SW 1271 (cell line): Measurements from ENCODE around the gene SLC4A5.
"Not testable (repeated sequence)": the region's sequence is repeated elsewhere in the genome, so short reads cannot be mapped to it uniquely, and the experiment has no call there.

Source experiments
- DNase-seq, 2 experiments: peaks; one replicate each; lab custom pipeline; 2025; lab: John Stamatoyannopoulos, UW

Gene SLC4A5

GRCh38 chr2:74199275-74199701 is 143.9 kb downstream of the SLC4A5 start:
- DNase-seq, result no peak

DNA sequence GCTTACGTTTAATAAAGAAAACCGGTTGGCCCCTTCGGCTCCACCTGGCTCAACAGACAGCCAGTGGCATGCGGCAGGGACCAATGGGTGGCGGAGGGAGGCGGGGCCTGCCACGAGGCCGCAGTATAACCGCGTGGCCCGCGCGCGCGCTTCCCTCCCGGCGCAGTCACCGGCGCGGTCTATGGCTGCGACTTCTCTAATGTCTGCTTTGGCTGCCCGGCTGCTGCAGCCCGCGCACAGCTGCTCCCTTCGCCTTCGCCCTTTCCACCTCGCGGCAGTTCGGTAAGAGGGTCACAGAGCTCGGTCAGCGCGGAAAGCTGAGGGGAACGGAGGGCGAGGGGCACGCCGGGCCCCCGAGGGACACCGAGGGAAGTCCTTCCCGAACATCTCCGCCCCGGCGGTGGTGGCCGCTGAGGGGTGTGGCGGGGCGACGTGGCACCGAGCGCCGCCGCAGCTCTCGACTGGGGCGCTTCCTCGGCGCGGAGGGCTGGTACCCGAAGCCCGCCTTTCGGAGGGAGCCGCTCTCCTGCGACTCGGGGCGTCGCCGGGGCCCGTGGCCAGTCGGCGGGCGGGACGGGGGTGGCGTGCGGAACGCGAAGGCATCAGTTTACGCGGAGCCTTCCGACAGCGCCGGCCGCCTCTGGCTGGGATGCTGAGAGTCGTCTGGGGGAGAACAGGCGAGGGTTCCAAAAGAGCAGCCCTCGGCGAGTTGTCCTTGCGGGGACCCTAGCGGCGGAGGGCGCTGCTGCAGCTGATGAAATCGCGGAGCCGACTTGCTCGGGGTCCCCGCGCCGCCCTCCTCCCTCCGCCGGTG is 144.5 kb downstream of the SLC4A5 start, which contains the start of gene MTHFD2:
Gene MTHFD2, plus strand, starts transcription at position 155 of the 814 bp plus-strand sequence. Its CDS starts 27 bp downstream, at position 182.
- peak; percentile 93 to 97 for DNase-seq

DNA sequence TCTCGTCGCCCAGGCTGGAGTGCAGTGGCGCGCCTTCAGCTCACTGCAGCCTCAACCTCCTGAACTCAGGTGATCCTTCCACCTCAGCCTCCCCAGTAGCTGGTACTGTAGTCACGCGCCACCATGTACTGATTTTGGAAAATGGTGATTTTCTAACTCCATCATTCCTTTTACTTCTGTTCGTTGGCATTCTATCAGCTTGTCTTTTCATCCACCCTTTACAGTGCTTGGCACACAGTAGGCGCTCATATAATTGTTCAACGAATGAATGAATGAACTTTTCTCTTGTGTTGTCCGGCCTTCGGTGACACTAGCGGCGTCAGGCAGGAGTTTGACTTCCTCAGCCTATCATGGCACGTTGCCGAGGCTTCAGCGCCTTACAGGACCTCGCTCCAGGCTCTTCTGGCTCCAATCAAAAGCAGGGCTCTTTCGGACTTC is 145.2 kb downstream of the SLC4A5 start:
- no peak for DNase-seq

DNA sequence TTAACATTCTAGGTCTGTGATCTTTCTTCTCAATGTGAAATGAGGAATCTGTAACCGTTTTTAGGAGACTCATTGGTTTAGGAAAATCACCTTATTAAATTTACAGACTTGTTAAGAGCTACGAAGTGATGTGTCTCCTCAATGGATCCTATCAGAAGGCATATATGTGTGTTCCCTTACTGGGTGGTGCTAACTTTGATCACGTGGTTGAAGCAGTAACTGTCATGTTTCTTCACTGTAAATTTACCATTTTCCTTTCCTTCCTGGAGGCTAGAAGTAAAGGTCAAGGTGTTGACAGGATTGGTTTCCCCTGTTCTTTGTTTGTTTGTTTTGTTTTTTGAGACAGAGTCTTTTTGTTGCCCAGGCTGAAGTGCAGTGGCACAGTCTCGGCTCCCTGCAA is 146.2 kb downstream of the SLC4A5 start:
- DNase-seq, result no peak

- DNase-seq, result no peak
Measured at GRCh38 chr2:74194799-74195198, 148.4 kb downstream of the SLC4A5 start.

DNA sequence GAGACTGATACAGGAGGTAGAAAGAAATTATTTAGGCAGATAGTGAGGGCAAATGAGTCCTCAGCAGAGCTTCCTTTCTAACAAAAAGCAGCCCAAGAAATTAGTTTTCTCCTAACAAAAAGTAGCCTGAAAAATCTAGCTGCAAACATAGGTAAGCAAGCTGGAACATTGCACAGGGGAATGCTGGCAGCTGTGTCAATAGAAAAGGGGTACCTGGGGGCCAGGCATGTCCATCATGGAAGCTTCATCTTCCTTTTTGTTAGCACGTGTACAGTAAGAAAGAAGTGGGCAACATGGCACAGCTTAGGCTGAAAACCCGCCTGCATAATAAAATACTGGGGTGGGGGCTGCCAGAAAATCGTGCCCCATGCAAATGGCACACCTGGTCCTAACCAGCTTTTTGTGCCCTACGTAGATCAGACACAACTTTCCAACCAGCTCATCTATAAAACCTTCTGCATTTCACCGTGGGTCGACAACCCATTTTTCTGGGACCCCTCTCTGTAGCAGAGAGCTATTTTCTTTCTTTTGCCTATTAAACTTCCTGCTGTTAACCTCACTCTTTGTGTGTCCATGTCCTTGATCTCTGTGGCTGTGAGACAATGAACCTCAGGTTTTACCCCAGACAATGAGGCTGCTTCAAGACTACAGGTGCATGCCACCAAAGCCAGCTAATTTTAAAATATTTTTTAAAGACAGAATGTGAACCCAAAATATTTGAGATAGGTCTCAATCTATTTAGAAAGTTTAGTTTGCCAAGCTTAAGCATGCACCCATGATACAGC is 151.4 kb downstream of the SLC4A5 start:
- DNase-seq, result no peak

DNA sequence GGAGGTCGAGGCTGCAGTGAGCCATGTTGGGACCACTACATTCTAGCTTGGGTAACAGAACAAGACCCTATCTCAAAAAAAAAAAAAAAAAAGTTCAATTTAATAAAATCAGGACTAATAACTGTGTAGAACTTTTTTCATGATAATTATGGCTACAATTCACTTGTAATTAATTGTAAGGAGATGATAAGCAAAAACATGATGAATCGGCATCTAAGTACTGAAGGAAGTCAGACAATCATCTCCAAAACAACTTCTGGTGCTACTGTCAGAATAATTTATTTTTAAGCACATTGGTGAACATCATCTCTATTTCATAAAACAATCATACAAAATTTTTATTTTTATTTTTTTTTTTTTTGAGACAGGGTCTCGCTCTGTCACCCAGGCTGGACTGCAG is 154.5 kb downstream of the SLC4A5 start:
- no peak for DNase-seq

GRCh38 chr2:74188018-74188601 is 155.1 kb downstream of the SLC4A5 start:
- no peak for DNase-seq

GRCh38 chr2:74186706-74187105 is 156.5 kb downstream of the SLC4A5 start:
- DNase-seq, result not testable (repeated sequence)

- no peak for DNase-seq
Measured at GRCh38 chr2:74186038-74186437, 157.2 kb downstream of the SLC4A5 start.

GRCh38 chr2:74183878-74184277 is 159.3 kb downstream of the SLC4A5 start:
- DNase-seq, result no peak

- DNase-seq, result no peak
Measured at GRCh38 chr2:74181739-74182138, 161.5 kb downstream of the SLC4A5 start.

DNA sequence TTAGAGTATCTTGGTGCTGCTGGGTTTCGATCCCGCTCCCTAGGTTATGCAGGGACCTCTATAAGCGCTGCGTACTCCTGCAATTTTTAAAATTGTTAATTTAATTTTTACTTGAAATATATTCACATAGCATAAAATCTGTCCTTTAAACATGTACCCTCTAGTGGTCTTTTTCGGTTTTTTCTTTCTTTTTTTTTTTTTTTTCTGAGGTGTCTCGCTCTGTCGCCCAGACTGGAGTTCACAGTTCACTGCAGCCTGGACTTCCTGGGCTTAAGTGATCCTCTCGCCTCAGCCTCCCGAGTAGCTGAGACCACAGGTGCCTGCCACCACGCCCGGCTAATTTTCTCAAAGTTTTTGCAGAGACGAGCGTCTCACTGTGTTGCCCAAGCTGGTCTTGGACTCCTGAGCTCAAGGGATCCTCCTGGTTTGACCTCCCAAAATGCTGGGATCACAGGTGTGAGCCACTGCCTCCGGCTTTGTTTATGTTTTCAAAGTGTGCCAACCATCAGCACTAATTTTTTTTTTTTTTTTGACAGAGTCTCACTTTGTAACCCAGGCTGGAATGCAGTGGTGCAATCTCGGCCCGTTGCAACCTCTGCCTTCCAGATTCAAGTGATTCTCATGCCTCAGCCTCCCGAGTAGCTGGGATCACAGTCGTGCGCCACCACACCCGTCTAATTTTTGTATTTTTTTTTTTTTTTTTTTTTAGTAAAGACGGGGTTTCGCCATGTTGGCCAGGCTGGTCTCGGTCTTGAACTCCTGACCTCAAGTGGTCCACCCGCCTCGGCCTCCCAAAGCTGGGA is 164.0 kb downstream of the SLC4A5 start:
- no peak for DNase-seq

DNA sequence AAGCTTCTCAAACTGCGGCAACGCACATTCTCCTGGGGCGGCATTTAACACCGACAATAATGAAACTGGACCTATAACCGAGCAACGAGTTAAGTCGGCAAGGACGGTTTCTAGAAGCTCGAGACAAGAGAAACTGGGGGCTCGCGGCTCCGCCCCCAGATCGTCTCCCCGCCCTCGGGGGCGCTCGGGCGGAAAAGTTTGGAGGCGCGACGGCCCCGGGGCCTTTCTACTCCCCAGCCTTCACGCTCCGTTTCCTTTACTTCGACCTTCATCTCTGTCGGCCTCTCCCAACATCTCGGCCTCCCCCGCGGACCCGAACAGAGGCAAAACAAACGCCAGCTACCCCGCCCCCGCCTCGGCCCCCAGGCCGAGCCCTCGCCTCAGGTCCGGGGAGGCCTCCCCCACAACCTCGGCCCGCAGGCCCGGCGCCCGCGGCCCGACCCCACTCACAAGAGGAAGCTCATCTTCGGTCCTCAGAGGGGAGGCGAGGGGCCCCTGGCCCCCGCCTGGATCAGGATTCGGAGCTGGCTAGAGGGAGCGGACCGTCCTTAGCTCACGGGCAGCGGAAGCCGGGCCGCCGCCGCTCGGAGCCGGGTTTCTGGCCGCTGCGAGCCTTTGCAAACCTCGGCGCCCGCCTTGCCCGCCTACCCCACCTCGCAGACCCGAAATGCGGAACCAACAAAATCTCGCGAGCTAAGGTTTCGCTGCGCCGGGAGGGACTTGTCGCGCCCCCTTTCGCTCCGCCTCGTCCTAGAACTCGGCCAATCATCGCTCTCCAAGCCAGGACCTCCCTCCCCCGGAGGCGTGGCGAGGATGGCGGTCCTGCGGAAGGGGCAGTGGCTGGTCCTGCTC is 164.8 kb downstream of the SLC4A5 start, which contains the start of gene MOB1A:
Gene MOB1A, minus strand, starts transcription at position 669 of the 852 bp plus-strand sequence. Its CDS starts 205 bp downstream, at position 464.
- DNase-seq, result peak; percentile 93 to 97

- no peak for DNase-seq
Measured at GRCh38 chr2:74177696-74178095, 165.5 kb downstream of the SLC4A5 start.

- DNase-seq, result no peak
Measured at GRCh38 chr2:74174909-74175308, 168.3 kb downstream of the SLC4A5 start.

- DNase-seq, result no peak
Measured at GRCh38 chr2:74168739-74169138, 174.5 kb downstream of the SLC4A5 start.
